ENCODE data around the gene RNU1-4. TPM values are rescaled to one million over a fixed set of nuclear protein-coding genes. Genes with fewer than 3 reads are reported as not detected.
"Not testable (repeated sequence)": the region's sequence is repeated elsewhere in the genome, so short reads cannot be mapped to it uniquely, and the experiment has no call there.

Gene RNU1-4
- total RNA-seq (1,000 to 10,000 TPM; 3,675 to 8,578 (median 7,073) TPM), polyA plus RNA-seq (not detected)
- long read RNA-seq, donor 1: 0 reads
- long read RNA-seq, donor 2: 0 reads
- long read RNA-seq, donor 3: 0 reads
- long read RNA-seq, donor 4: 0 reads

DNA sequence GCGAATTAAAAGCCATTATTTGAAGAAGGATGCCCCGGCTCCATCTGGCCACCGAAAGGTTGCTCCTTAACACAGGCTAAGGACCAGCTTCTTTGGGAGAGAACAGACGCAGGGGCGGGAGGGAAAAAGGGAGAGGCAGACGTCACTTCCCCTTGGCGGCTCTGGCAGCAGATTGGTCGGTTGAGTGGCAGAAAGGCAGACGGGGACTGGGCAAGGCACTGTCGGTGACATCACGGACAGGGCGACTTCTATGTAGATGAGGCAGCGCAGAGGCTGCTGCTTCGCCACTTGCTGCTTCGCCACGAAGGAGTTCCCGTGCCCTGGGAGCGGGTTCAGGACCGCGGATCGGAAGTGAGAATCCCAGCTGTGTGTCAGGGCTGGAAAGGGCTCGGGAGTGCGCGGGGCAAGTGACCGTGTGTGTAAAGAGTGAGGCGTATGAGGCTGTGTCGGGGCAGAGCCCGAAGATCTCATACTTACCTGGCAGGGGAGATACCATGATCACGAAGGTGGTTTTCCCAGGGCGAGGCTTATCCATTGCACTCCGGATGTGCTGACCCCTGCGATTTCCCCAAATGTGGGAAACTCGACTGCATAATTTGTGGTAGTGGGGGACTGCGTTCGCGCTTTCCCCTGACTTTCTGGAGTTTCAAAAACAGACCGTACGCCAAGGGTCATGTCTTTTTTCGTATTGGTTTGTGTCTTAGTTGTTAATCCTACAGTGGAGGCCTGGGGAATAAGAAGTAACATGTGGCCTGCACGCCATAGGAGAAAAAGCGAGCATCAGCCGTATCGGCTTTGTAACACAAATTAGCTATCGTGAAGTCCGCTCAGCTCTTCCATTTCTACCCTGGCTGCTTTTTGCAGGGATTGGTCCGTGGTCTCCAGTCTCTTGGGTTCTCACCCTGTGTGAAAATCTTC, at the start of gene RNU1-4:
TSS of gene RNU1-4 (plus strand) at position 470 of the 918 bp plus-strand sequence.
- ATAC-seq: peak; percentile 97
- DNase-seq; H3K9me3 ChIP-seq (ENCODE audit: control insufficient read depth, low read length); H3K4me3 ChIP-seq (ENCODE audit: low read length); intact Hi-C loops (cut with DNase I); H3K27me3 ChIP-seq (ENCODE audit: control insufficient read depth, insufficient read depth); H3K27ac ChIP-seq (ENCODE audit: low read length); H3K4me1 ChIP-seq (ENCODE audit: control insufficient read depth, insufficient read depth, low read length): not testable (repeated sequence)
- no CpG with 5 or more reads among the region's 46 CpGs for WGBS

DNA sequence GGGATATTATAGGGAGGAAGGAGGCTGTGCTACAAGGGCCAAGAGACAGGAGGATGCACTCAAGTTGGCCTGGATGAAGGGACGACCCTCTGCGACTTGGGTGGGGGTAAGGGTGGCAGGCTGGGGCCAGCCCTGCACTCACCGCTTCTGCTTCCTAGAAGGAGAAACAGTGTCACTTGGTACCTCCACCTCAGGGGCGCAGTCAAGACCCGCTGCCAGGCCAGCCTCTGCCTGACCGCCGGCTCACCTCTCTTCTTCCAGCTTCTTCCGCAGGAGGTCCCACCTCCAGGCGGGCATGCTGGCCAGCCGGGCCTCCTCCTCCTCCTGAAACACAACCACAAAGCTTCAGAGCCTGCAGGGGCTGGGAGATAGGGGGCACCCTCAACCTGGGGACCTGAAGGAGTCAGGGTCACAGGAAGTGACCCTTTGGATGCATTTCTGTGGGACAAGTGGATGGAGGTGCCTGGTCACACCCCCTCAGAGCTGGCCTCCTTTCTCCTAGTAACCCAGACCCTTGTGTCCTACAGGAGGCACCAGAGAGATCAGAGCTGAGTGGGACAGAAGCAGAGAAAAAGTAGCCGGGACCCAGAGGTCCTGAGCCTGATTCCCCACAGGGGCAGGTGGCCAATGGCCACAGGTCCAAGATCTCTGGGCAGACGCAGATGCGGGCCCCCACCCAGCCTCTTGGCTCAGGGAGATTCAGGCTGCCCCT, 49.2 kb upstream of the RNU1-4 start:
- H3K9me3 ChIP-seq (ENCODE audit: control insufficient read depth, low read length); H3K27me3 ChIP-seq (ENCODE audit: control insufficient read depth, insufficient read depth); H3K4me1 ChIP-seq (ENCODE audit: control insufficient read depth, insufficient read depth, low read length); H3K27ac ChIP-seq (ENCODE audit: low read length); intact Hi-C loops (cut with DNase I); ATAC-seq; H3K4me3 ChIP-seq (ENCODE audit: low read length): not testable (repeated sequence)
- DNase-seq: peak in 2 of 3 donors; percentile 32 to 44
- WGBS: no CpG with 5 or more reads among the region's 13 CpGs

DNA sequence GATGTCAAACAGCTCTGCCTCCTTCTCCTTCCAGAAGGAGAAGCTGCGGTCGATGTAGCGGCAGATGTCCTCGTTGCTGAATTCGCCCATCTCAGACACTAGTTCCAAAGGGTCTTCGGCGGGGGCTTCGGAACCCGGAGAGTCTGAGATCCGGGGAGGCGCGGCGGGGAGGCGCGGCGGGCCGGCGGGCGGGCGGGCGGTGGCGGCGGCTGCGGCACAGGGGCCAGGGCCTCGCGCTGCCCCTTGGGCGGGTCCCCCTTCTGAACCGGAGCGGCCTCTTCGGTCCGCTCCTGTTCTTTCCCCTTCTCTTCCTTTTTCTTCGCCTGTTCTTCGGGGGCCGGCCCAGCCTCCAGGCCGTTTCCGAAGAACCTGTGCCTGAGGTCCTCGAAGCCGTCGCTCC, 48.0 kb upstream of the RNU1-4 start:
- H3K9me3 ChIP-seq (ENCODE audit: control insufficient read depth, low read length); H3K27me3 ChIP-seq (ENCODE audit: control insufficient read depth, insufficient read depth); ATAC-seq; H3K4me3 ChIP-seq (ENCODE audit: low read length); intact Hi-C loops (cut with DNase I); H3K27ac ChIP-seq (ENCODE audit: low read length); H3K4me1 ChIP-seq (ENCODE audit: control insufficient read depth, insufficient read depth, low read length): not testable (repeated sequence)
- DNase-seq: peak in 1 of 3 donors; percentile 28
- no CpG with 5 or more reads among the region's 39 CpGs for WGBS

DNA sequence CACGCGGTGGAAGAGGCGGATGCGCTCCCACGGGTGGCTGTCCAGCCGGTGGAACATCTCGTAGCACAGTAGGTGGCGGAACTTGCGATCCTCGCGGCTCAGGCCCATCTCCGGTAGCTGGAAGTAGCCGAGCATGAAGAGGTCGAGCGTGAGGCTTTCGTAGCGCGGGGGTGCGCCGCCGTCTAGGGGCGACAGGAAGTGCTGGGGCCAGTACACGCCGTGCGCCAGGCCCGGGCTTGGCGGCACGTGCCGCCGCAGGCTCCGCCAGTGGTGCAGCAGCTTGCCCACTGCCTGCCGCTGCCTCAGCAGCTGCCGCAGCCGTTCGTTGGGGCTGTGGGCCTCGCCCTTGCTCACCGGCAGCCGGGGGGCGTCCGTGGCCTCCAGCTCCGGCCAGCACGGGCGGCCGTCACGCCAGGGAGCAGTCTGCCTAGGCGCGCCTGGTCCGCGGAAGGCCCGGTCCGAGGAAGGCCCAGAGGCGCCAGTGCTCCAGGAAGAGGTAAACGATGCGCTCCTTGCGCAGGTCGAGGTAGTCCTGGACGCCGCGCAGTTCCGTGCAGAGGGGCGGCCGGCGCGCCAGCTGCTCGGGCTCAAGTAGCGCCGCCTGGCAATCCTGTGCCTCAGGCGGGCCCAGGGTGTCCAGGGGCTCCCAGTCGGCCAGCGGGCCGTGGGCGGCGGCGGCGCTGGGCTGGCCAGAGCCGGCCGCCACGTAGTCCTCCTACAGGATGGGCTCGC, 47.4 kb upstream of the RNU1-4 start:
- H3K4me3 ChIP-seq (ENCODE audit: low read length); intact Hi-C loops (cut with DNase I); H3K27me3 ChIP-seq (ENCODE audit: control insufficient read depth, insufficient read depth); H3K27ac ChIP-seq (ENCODE audit: low read length); ATAC-seq; H3K4me1 ChIP-seq (ENCODE audit: control insufficient read depth, insufficient read depth, low read length); H3K9me3 ChIP-seq (ENCODE audit: control insufficient read depth, low read length): not testable (repeated sequence)
- peak in 1 of 3 donors; percentile 50 for DNase-seq
- WGBS: under 1% methylated on average over 16 of the region's 79 CpGs

DNA sequence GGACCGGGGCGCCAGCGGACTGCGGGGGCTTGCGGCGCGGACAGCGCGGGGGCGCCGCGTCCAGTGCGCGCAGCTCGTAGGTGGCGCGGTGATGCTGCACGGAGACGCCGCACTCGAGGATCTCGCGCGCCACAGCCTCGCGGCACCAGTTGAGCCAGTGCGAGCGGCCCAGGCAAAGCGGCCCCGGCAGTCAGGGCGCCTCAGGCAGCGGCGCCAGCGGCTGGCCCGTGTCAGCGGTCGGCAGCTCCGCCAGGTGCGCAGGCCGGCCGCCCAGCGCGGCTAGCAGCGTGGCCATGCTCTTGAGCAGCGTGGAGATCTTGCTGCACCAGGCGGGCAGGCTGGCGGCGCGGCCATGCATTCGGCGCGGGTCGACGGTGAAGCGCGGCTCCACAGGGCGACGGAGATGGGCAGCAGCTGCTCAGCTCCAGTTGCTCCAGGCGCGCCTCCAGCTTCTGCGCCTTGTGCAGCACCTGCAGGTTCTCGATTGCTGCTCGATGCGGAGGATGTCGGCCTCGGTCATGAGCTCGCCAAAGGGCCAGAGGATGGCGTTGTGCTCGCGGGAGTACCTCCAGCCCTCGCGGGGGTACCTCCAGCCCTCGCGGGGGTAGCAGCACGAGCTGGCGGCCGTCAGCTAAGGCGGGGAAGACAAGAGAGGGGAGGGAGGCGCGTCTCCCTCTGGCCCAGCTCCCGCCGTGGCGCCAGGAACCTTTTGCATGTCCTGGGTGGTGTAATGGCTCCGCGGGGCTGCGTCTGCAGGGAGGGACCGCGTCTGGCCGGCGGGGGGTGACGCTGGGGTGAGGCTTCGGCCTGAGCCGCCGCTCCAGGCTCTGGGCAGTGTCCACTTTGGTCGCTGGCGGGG, 46.6 kb upstream of the RNU1-4 start:
- intact Hi-C loops (cut with DNase I); H3K27me3 ChIP-seq (ENCODE audit: control insufficient read depth, insufficient read depth); H3K4me1 ChIP-seq (ENCODE audit: control insufficient read depth, insufficient read depth, low read length); ATAC-seq; H3K9me3 ChIP-seq (ENCODE audit: control insufficient read depth, low read length); H3K27ac ChIP-seq (ENCODE audit: low read length); H3K4me3 ChIP-seq (ENCODE audit: low read length); DNase-seq: not testable (repeated sequence)
- under 1% methylated on average over 40 of the region's 96 CpGs for WGBS

DNA sequence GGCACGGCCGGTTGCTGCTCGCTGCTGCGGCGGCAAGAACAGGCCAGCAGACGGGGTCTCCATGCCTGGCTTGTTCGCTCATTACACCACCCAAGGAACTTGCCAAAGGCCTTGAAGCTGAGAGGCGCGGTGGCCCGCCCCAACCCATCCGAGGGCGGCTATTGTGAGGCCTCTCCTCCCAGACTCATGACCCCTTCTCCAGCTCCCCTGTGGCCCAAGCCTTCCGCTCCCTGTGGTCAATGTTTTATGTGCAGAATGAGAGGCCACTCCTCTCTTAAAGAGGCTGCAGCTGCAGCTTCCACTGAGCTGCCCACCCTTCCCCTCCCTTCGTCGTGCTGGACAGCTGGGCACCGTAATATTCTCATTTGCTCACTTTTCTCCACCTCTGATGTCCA, 46.0 kb upstream of the RNU1-4 start:
- ATAC-seq; H3K9me3 ChIP-seq (ENCODE audit: control insufficient read depth, low read length); H3K4me3 ChIP-seq (ENCODE audit: low read length); H3K27me3 ChIP-seq (ENCODE audit: control insufficient read depth, insufficient read depth); H3K27ac ChIP-seq (ENCODE audit: low read length); DNase-seq; H3K4me1 ChIP-seq (ENCODE audit: control insufficient read depth, insufficient read depth, low read length); intact Hi-C loops (cut with DNase I): not testable (repeated sequence)
- WGBS: no CpG with 5 or more reads among the region's 16 CpGs

DNA sequence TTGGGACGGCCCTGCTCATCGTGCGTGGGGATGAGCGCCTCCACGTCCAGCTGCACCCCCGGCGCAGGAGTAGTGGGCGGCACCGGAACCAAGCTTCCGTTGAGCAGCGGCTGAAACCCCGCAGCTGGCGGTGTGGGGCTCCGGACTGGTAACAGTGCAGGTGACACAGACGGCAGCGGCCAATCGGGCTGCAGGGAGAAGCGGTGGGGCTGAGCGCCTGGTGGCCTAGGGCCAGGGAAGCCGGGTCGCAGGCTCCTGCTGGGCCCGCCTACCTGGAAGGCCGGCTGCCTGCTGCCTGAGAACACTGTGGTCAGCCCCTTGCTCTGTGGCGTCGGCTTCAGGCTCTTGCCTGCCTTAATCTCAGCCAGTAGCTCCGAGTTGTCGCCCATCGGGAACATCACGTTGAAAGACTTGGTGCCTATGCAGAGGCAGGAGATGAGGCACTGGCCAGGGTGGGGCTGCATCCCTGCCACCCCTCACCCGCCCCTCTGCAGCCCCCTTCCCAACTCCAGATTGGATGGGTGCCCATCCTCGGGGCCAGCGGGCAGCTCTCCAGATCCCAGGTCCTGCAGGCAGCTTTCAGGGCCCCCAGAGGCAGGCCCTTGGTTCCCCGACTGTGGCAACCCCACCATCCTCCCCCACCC, 43.7 kb upstream of the RNU1-4 start:
- intact Hi-C loops (cut with DNase I); H3K27me3 ChIP-seq (ENCODE audit: control insufficient read depth, insufficient read depth); H3K27ac ChIP-seq (ENCODE audit: low read length); H3K4me3 ChIP-seq (ENCODE audit: low read length); H3K9me3 ChIP-seq (ENCODE audit: control insufficient read depth, low read length); ATAC-seq; H3K4me1 ChIP-seq (ENCODE audit: control insufficient read depth, insufficient read depth, low read length): not testable (repeated sequence)
- peak in 1 of 3 donors; percentile 58 for DNase-seq
- 18% methylated on average over 26 of the region's 33 CpGs for WGBS

DNA sequence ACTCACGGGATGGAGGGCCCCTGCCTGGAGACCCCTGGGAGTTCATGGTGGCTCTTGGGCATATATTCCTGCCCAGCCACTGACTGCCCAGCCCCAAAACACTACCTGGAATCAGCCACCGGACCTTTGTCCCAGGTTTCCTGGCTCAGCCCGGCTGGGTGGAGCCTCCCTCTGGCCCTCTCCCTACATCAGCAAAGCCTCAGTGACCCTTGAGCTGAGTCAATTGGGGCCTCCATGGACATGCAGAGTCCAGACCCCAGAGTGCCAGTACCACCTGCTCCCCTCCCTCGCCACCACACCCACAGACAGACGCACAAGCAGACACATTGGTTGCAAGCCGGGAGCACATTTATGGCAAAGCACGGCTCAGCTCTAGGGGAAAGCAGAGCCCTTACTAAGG, 43.2 kb upstream of the RNU1-4 start:
- H3K9me3 ChIP-seq (ENCODE audit: control insufficient read depth, low read length); intact Hi-C loops (cut with DNase I); H3K4me1 ChIP-seq (ENCODE audit: control insufficient read depth, insufficient read depth, low read length); H3K27ac ChIP-seq (ENCODE audit: low read length); H3K4me3 ChIP-seq (ENCODE audit: low read length); DNase-seq; H3K27me3 ChIP-seq (ENCODE audit: control insufficient read depth, insufficient read depth); ATAC-seq: not testable (repeated sequence)
- 68% methylated on average over 4 of the region's 7 CpGs for WGBS

DNA sequence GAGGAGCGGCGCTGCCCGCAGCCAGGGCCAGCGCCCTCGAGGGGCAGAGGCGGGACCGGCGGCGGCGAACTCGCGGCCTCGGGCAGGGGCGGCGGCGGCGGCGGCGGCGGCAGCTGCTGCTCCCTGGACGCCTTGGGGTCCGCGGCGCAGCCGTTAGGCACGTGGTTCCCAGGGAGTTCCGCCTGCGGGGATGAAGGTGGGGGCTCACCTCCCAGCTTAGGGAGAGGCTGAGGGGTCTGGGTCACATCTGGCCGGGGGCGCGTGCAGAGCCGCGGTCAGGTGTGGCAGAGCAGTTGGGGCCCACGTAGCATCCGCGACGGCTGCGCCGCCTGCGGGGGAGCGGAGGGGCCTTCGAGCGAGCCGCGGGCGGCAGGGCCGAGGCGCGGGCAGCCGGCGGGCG, 40.9 kb upstream of the RNU1-4 start:
- H3K27ac ChIP-seq (ENCODE audit: low read length); ATAC-seq; intact Hi-C loops (cut with DNase I); H3K4me3 ChIP-seq (ENCODE audit: low read length); H3K27me3 ChIP-seq (ENCODE audit: control insufficient read depth, insufficient read depth); H3K9me3 ChIP-seq (ENCODE audit: control insufficient read depth, low read length); H3K4me1 ChIP-seq (ENCODE audit: control insufficient read depth, insufficient read depth, low read length): not testable (repeated sequence)
- DNase-seq: peak in 1 of 3 donors; percentile 41
- WGBS: 12% methylated on average over 45 of the region's 52 CpGs
